A673 (cell line): ENCODE results near the gene STMN3. TPM values are rescaled to one million over a fixed set of nuclear protein-coding genes. Genes with fewer than 3 reads are reported as not detected.

Experiments
- BruUV-seq: library from RNA; stranded (reverse); fragments of 400-500 nt; replicated peaks from 2 replicates; lab custom pipeline; 2021; lab: Mats Ljungman, UMichigan
- CTCF ChIA-PET: fragments of 300-600 bp; sonication (Branson Sonifier 250); formaldehyde crosslinking; loops from one replicate; lab custom pipeline; 2022; ENCODE audit warnings: antibody characterized with exemption; lab: Charles Lee
- POLR2A ChIA-PET: fragments of 300-600 bp; sonication (Branson Sonifier 250); formaldehyde crosslinking; loops from one replicate; lab custom pipeline; 2022; ENCODE audit warnings: antibody characterized with exemption; ENCODE audit not compliant: low non-redundant PET; lab: Charles Lee
- DNase-seq: peaks from one replicate; pipeline ENCODE4 v3.0.0-alpha.2; 2015; ENCODE audit warnings: low spot score
- H3K27ac ChIP-seq: fragments of 200-600 bp; sonication (generic); 2 replicates; pipeline ENCODE4 v1.5.1; 2016; ENCODE audit warnings: mixed run types, low read depth, mild to moderate bottlenecking, mixed read lengths, antibody characterized with exemption, low read length; ENCODE audit not compliant: poor library complexity, severe bottlenecking
- H3K27me3 ChIP-seq: fragments of 200-600 bp; sonication (generic); replicated peaks from 2 replicates; pipeline ENCODE4 v1.6.1; 2017; ENCODE audit warnings: mixed run types, low read depth, mild to moderate bottlenecking, mixed read lengths, antibody characterized with exemption, low read length; ENCODE audit not compliant: insufficient read depth, poor library complexity
- H3K36me3 ChIP-seq: fragments of 200-600 bp; sonication (generic); 2 replicates; pipeline ENCODE4 v1.6.1; 2016; ENCODE audit warnings: mixed run types, mild to moderate bottlenecking, mixed read lengths, antibody characterized with exemption, low read length; ENCODE audit not compliant: insufficient read depth, poor library complexity, severe bottlenecking
- H3K4me1 ChIP-seq: fragments of 200-600 bp; sonication (generic); 2 replicates; pipeline ENCODE4 v1.6.1; 2017; ENCODE audit warnings: mixed run types, mild to moderate bottlenecking, mixed read lengths, antibody characterized with exemption, low read length; ENCODE audit not compliant: insufficient read depth, poor library complexity, severe bottlenecking
- H3K4me3 ChIP-seq: fragments of 200-600 bp; sonication (generic); 2 replicates; pipeline ENCODE4 v1.5.1; 2016; ENCODE audit warnings: low read depth, mixed run types, mild to moderate bottlenecking, mixed read lengths, low read length; ENCODE audit not compliant: poor library complexity, severe bottlenecking
- H3K9me3 ChIP-seq: fragments of 200-600 bp; sonication (generic); 2 replicates; pipeline ENCODE4 v1.6.1; 2016; ENCODE audit warnings: mixed run types, low read depth, mild to moderate bottlenecking, mixed read lengths, antibody characterized with exemption, low read length; ENCODE audit not compliant: poor library complexity, severe bottlenecking
- CTCF ChIP-seq: fragments of 300-800, 200-600 bp; sonication (generic); conservative IDR thresholded peaks from 2 replicates; pipeline ENCODE4 v1.5.1; 2017; ENCODE audit warnings: low read depth, mild to moderate bottlenecking, antibody characterized with exemption, low read length, moderate library complexity, mixed read lengths
- EZH2 ChIP-seq: fragments of 200-600 bp; sonication (generic); IDR thresholded peaks from 2 replicates; pipeline ENCODE4 v1.6.1; 2017; ENCODE audit warnings: borderline replicate concordance, low read depth, mild to moderate bottlenecking, mixed read lengths, antibody characterized with exemption, low read length; ENCODE audit not compliant: poor library complexity, severe bottlenecking
- intact Hi-C: fragments of 100-400 bp; cut with micrococcal nuclease; formaldehyde crosslinking; loops from one replicate; pipeline ENCODE4 v1.10.0; 2022; ENCODE audit not compliant: unreplicated experiment
- total RNA-seq: library from RNA; stranded (reverse); gene quantifications from 2 replicates; pipeline ENCODE4 v1.2.3, GENCODE V29; 2021

The STMN3 gene
- total RNA-seq, 1 experiment from 2014 or later, result 115 TPM

DNA sequence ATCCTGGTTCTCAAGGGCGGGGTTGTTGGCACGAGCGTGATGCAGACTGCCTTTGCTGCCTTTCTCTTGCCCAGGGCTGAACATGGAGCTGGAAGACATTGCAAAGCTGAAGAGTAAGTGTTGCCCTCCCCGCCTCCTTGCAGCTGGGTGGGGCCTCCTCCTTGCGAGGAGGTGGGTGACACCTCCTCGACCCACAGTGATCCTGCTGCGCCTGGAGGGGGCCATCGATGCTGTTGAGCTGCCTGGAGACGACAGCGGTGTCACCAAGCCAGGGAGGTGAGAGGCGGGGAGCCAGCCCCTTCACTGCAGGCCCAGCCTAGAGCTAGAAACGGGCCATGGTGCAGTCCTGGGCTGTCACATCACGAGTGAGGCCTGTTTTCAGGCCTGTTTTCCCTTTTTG lies 24.8 kb upstream of the STMN3 start:
- Histone ChIP-seq H3K4me3 (no peak overlapping the region), H3K27me3 (no peaks in the 10 kb centered on the region), H3K27ac (no peak overlapping the region), H3K36me3 (peaks cover 8% of the 10 kb centered on the region), H3K9me3 (no peaks in the 10 kb centered on the region), H3K4me1 (peaks cover 8% of the 10 kb centered on the region)
- ChIA-PET CTCF (no interaction called here), POLR2A (no interaction called here)
- no TSS peak for BruUV-seq
- no peak for DNase-seq
- TF ChIP-seq CTCF, result no peak
- TF ChIP-seq EZH2, result no peak
- intact Hi-C loops, result no loop called here

DNA sequence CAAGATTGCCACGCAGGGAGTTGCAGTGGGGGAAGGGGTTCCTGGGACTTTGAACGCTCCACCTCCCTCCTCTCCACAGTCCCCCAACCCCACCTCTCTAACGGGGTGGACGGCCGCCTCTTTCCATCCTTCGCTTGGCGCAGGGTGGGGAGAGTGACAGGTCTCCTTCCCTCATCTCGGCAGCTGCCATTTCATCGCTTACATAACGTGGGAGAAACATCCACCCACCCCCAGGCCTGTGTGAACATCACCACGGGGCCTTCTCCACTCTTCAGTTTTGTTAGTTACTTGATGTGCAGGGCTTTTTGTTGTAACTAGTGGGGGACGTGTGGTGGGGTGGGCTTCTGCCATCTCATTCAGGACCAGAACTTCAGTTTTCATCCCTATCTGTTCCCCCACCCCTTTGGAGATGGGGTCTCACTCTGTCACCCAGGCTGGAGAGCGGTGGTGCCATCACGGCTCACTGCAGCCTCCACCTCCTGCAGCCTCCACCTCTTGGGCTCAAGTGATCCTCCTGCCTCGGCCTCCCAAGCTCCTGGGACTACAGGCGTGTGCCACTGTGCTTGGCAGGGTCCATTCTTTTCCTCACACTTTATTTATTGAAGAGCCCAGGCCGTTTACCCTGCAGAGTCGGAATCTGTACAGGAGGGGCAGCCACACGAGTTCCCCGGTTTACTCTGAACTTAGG lies 22.6 kb upstream of the STMN3 start:
- BruUV-seq, result no TSS peak
- CTCF ChIA-PET, result no interaction called here

DNA sequence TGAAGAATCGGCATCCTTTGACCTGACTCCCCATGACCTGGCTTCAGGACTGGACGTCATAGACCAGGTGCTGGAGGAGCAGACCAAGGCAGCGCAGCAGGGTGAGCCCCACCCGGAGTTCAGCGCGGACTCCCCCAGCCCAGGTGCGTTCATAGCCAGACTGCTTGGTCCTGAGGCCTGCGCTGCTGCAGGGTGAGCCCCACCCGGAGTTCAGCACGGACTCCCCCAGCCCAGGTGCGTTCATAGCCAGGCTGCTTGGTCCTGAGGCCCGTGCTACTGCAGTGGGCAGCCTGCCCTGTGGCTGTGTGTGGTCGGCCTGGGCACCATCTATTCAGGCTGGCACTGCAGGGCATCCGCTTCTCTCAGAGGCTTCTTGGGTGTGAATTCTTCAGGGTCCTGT lies 20.7 kb upstream of the STMN3 start:
- intact Hi-C loops, result no loop called here
- DNase-seq, result no peak
- H3K36me3 ChIP-seq, result peaks cover 8% of the 10 kb centered on the region
- TF ChIP-seq EZH2, result no peak
- no peak for TF ChIP-seq CTCF
- BruUV-seq, result no TSS peak
- H3K4me1 ChIP-seq, result no peaks in the 10 kb centered on the region
- POLR2A ChIA-PET, result no interaction called here
- H3K27me3 ChIP-seq, result no peaks in the 10 kb centered on the region
- H3K4me3 ChIP-seq, result no peak overlapping the region
- no peaks in the 10 kb centered on the region for H3K9me3 ChIP-seq
- no peak overlapping the region for H3K27ac ChIP-seq
- CTCF ChIA-PET, result no interaction called here

More for the DNA sequence above, 22.6 kb upstream of the STMN3 start:
- no peak for DNase-seq
- intact Hi-C loops, result no loop called here
- no peaks in the 10 kb centered on the region for H3K27me3 ChIP-seq
- no peaks in the 10 kb centered on the region for H3K9me3 ChIP-seq
- TF ChIP-seq EZH2, result no peak
- no peak for TF ChIP-seq CTCF
- H3K36me3 ChIP-seq, result peaks cover 8% of the 10 kb centered on the region
- POLR2A ChIA-PET, result no interaction called here
- no peaks in the 10 kb centered on the region for H3K4me1 ChIP-seq
- H3K4me3 ChIP-seq, result no peak overlapping the region
- H3K27ac ChIP-seq, result no peak overlapping the region
